HFF-Myc (cell line): Measurements from ENCODE around the gene SCAMP1.

Source experiments
- DNase-seq: peaks from one replicate; pipeline ENCODE4 v3.0.0-alpha.2; 2011; ENCODE audit warnings: low read depth; ENCODE audit errors: extremely low read depth
- H3K4me3 ChIP-seq: replicated peaks from 2 replicates; pipeline ENCODE4 v1.5.1; 2011; ENCODE audit warnings: low read depth, mild to moderate bottlenecking, control low read depth, low read length
- CTCF ChIP-seq: IDR thresholded peaks from 2 replicates; pipeline ENCODE4 v1.5.1; 2012; ENCODE audit warnings: mild to moderate bottlenecking, low read depth, low read length, control low read depth; ENCODE audit errors: missing control alignments

The SCAMP1 gene

DNA sequence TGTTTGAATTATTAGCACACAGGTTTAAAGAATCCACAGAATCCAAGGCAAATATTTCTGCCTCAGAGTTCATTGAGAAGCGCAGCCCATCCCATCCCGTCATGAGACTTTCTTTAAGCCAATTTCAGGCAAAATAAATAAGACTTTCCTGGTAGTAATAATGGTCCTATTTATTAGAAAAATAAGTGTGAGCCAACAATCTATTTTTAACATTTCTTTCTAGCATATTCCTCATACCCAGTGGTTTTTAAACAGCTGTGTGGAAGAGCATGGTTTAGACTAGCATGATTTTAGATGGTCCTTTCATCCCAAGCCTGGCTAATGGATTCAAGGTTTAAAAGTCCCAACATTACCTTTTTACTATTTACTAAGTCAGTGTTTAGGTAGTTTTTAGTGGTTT lies 125.8 kb downstream of the SCAMP1 start:
- no peak for TF ChIP-seq CTCF
- no peak for DNase-seq
- no peak overlapping the region for H3K4me3 ChIP-seq

DNA sequence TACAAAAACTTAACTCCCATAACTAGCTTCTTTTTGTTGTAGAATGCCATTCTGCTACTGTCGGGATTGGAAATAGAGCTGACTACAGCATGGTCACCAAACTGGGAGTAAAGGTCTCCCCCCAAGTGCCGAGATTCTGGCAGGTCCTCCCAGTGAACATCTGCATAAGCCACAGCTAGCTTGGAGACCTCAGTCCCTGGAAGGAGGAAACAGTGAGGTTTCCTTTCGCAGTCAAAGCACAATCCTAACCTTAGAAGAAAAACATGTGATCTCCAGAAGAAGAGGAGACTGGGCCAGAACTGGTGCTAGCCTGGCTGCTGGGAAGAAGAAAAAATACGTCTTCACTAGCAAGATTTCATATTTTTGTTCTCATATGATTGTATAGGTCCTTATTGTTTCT lies 127.4 kb downstream of the SCAMP1 start:
- H3K4me3 ChIP-seq = no peak overlapping the region
- TF ChIP-seq CTCF = no peak
- DNase-seq = no peak

GRCh38 chr5:78490709-78491485 lies 130.5 kb downstream of the SCAMP1 start:
- DNase-seq = no peak
- no peak overlapping the region for H3K4me3 ChIP-seq
- no peak for TF ChIP-seq CTCF

GRCh38 chr5:78492224-78492623 lies 131.8 kb downstream of the SCAMP1 start:
- TF ChIP-seq CTCF = no peak
- no peak for DNase-seq

GRCh38 chr5:78492650-78493049 lies 132.2 kb downstream of the SCAMP1 start:
- no peak for TF ChIP-seq CTCF
- H3K4me3 ChIP-seq = no peak overlapping the region
- DNase-seq = no peak

More at GRCh38 chr5:78492224-78492623, 131.8 kb downstream of the SCAMP1 start:
- no peak overlapping the region for H3K4me3 ChIP-seq

DNA sequence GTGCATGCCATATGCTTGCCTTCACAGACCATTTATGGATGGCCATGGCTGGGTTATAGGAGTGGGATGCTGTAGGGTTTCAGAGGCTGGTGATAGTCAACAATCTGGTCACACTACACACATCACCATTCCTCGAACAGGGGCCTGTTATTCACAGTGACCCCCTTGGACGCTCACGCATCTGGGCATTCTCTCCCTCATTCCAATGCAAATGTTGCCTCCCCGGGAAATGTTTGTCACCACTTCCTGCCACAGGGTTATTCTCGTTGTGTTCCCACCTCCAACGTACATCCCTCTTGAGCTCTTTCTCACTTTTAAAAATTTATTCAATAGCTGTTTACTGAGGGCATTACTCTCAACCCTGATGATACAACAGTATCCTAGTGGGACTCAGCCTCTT lies 135.4 kb downstream of the SCAMP1 start:
- H3K4me3 ChIP-seq = no peak overlapping the region
- no peak for DNase-seq

More for the DNA sequence above, 135.4 kb downstream of the SCAMP1 start:
- TF ChIP-seq CTCF = no peak
